Endothelial cell of umbilical vein (primary cell): ENCODE measurements around the gene CRELD1. TPM values are rescaled to one million over a fixed set of nuclear protein-coding genes. Genes with fewer than 3 reads are reported as not detected.
A peak's percentile ranks its signal among the peaks of the same experiment; 100 is the strongest.

Experiments used
- BruUV-seq: library from RNA; stranded (reverse); fragments of 400-500 nt; replicated peaks from 2 replicates; lab custom pipeline; 2021; lab: Mats Ljungman, UMichigan
- CTCF ChIA-PET: fragments of 300-600, 350-600 bp; sonication (Branson Sonifier 250); formaldehyde crosslinking; loops from one replicate; lab custom pipeline; 2021; ENCODE audit warnings: antibody characterized with exemption, inconsistent platforms; lab: Charles Lee
- POLR2A ChIA-PET: fragments of 300-600, 350-600 bp; sonication (Branson Sonifier 250); formaldehyde crosslinking; loops from one replicate; lab custom pipeline; 2021; ENCODE audit warnings: antibody characterized with exemption, inconsistent platforms; lab: Charles Lee
- DNase-seq: peaks from one replicate; pipeline ENCODE4 v3.0.0-alpha.2; 2011; ENCODE audit warnings: low read depth, low spot score
- FAIRE-seq: peaks from 2 replicates; lab custom pipeline; 2011; peaks lifted over from hg19 to GRCh38; lab: Jason Lieb, UNC
- H2AFZ ChIP-seq: 2 replicates; pipeline ENCODE4 v1.6.0; 2012; ENCODE audit warnings: low read depth, low read length, control low read depth, inconsistent platforms
- H3K27ac ChIP-seq: 2 replicates; pipeline ENCODE4 v1.5.1; 2011; ENCODE audit warnings: low read depth, mild to moderate bottlenecking, control low read depth, low read length, moderate library complexity; ENCODE audit not compliant: insufficient read depth
- H3K27me3 ChIP-seq, 2 experiments: 2 replicates each; pipeline versions ENCODE4 v1.6.0 to v1.6.1; 2011; ENCODE audit warnings: low read length in 2 of 2, mixed read lengths in 1 of 2; ENCODE audit not compliant: control insufficient read depth in 2 of 2, insufficient read depth in 2 of 2
- H3K36me3 ChIP-seq, 2 experiments: 2 replicates in 1 of 2; 3 replicates in 1 of 2; pipeline ENCODE4 v1.5.1; 2011; ENCODE audit warnings: low read length in 2 of 2, mild to moderate bottlenecking in 1 of 2, moderate library complexity in 1 of 2; ENCODE audit not compliant: control insufficient read depth in 2 of 2, insufficient read depth in 2 of 2; ENCODE audit errors: extremely low read depth in 1 of 2
- H3K4me1 ChIP-seq: 3 replicates; pipeline ENCODE4 v1.5.1; 2011; ENCODE audit warnings: mild to moderate bottlenecking, low read length; ENCODE audit not compliant: control insufficient read depth, insufficient read depth; ENCODE audit errors: extremely low read depth
- H3K4me2 ChIP-seq: 2 replicates; pipeline ENCODE4 v1.6.1; 2011; ENCODE audit warnings: low read length, control low read depth, mixed read lengths; ENCODE audit not compliant: insufficient read depth
- H3K4me3 ChIP-seq, 3 experiments: fragments of 200-600 bp in 1 of 3; sonication (generic), shearing (Covaris generic) in 1 of 3; replicated peaks in 1 of 3; 2 replicates each; pipeline ENCODE4 v1.5.1; 2011 to 2016; ENCODE audit warnings: control low read depth in 3 of 3, low read length in 3 of 3, mild to moderate bottlenecking in 2 of 3, inconsistent platforms in 1 of 3, low read depth in 1 of 3, moderate library complexity in 1 of 3; ENCODE audit not compliant: insufficient read depth in 1 of 3
- H3K79me2 ChIP-seq: 2 replicates; pipeline ENCODE4 v1.6.0; 2012; ENCODE audit warnings: low read length, inconsistent platforms; ENCODE audit not compliant: control insufficient read depth, insufficient read depth
- H3K9ac ChIP-seq: replicated peaks from 2 replicates; pipeline ENCODE3; 2011; ENCODE audit warnings: low read length, control low read depth; ENCODE audit not compliant: insufficient read depth; ENCODE audit errors: extremely low read depth
- H3K9me1 ChIP-seq: replicated peaks from 3 replicates; pipeline ENCODE4 v1.6.0; 2011; ENCODE audit warnings: mild to moderate bottlenecking, low read length; ENCODE audit not compliant: control insufficient read depth, insufficient read depth; ENCODE audit errors: extremely low read depth
- H3K9me3 ChIP-seq: replicated peaks from 2 replicates; pipeline ENCODE4 v1.5.1; 2012; ENCODE audit warnings: low read length, inconsistent platforms; ENCODE audit not compliant: control insufficient read depth, insufficient read depth
- H4K20me1 ChIP-seq: replicated peaks from 2 replicates; pipeline ENCODE3; 2011; ENCODE audit warnings: mild to moderate bottlenecking, low read length; ENCODE audit not compliant: control insufficient read depth, insufficient read depth; ENCODE audit errors: extremely low read depth
- CTCF ChIP-seq, 2 donors: IDR thresholded peaks; 1 replicate in 1 of 2; 2 replicates in 1 of 2; pipeline ENCODE4 v1.5.1; 2011; ENCODE audit warnings: low read length in 2 of 2, mild to moderate bottlenecking in 2 of 2, moderate library complexity in 2 of 2, control low read depth in 1 of 2, inconsistent platforms in 1 of 2, low read depth in 1 of 2; ENCODE audit not compliant: insufficient read depth in 1 of 2; ENCODE audit errors: extremely low read depth in 1 of 2
- EZH2 ChIP-seq: IDR thresholded peaks from 2 replicates; pipeline ENCODE4 v1.6.1; 2012; ENCODE audit warnings: borderline replicate concordance, low read depth, mild to moderate bottlenecking, moderate library complexity, low read length, inconsistent platforms; ENCODE audit not compliant: severe bottlenecking
- FOS ChIP-seq: IDR thresholded peaks from 2 replicates; pipeline ENCODE4 v1.6.1; 2011; ENCODE audit warnings: mild to moderate bottlenecking, low read length, moderate library complexity, borderline replicate concordance; ENCODE audit not compliant: insufficient read depth
- GATA2 ChIP-seq: IDR thresholded peaks from 2 replicates; pipeline ENCODE4 v1.7.0; 2011; ENCODE audit warnings: low read depth, mild to moderate bottlenecking, moderate library complexity, mixed read lengths, low read length; ENCODE audit not compliant: insufficient read length, insufficient read depth
- JUN ChIP-seq: IDR thresholded peaks from 2 replicates; pipeline ENCODE4 v1.6.1; 2011; ENCODE audit warnings: borderline replicate concordance, low read depth; ENCODE audit not compliant: insufficient read length, insufficient read depth
- MAX ChIP-seq: IDR thresholded peaks from 2 replicates; pipeline ENCODE4 v1.6.1; 2011; ENCODE audit not compliant: insufficient read depth, insufficient read length
- MYC ChIP-seq: IDR thresholded peaks from one replicate; pipeline ENCODE4 v1.6.1; 2011; ENCODE audit warnings: mild to moderate bottlenecking, low read depth, low read length
- POLR2A ChIP-seq: IDR thresholded peaks from 2 replicates; pipeline ENCODE4 v1.6.1; 2012; ENCODE audit warnings: low read depth, mild to moderate bottlenecking, control low read depth, low read length
- POLR2AphosphoS5 ChIP-seq: IDR thresholded peaks from 2 replicates; pipeline ENCODE4 v1.6.1; 2012; ENCODE audit warnings: low read depth, mild to moderate bottlenecking, control low read depth, low read length, moderate library complexity; ENCODE audit not compliant: insufficient read depth
- dilution Hi-C: fragments of 300-500 bp; cut with MboI; formaldehyde crosslinking; loops from one replicate; pipeline ENCODE4 v1.15.0; 2019; ENCODE audit warnings: low sequenced_read_pairs; ENCODE audit not compliant: extremely low pct_ligation_motif_present
- intact Hi-C: fragments of 100-400 bp; cut with micrococcal nuclease; formaldehyde crosslinking; loops from one replicate; pipeline ENCODE4 v1.10.0; 2022
- polyA plus RNA-seq, 4 experiments: library from polyadenylated mRNA; depleted of rRNA in 3 of 4; stranded (reverse) in 3 of 4; unstranded in 1 of 4; fragments of >200 nt; gene quantifications; 2 replicates each; pipeline versions ENCODE4 v1.2.1 to v1.2.3, GENCODE V29; 2011 to 2012; ENCODE audit warnings: missing spikeins in 1 of 4
- total RNA-seq: library from RNA; stranded (reverse); gene quantifications from 2 replicates; pipeline ENCODE4 v1.2.3, GENCODE V29; 2021

The CRELD1 gene
- total and polyA plus RNA-seq, 2 donors (not counting 3 experiments of a cell fraction or from before 2014, with no cell fraction given): 21.6 to 43.9 TPM

GRCh38 chr3:9932535-9932842 lies 1.1 kb upstream of the CRELD1 start:
- dilution Hi-C loops: no loop called here
- ChIA-PET POLR2A (interaction anchor here (1.1 to 1.9 kb wide), 3 partner anchors 14 to 140 kb away, joined by 3 to 14 read pairs (median 3); partner anchors contain the start of genes ARPC4 and JAGN1), CTCF (interaction anchor here (0.6 to 4.0 kb wide), 38 partner anchors 9 to 806 kb away, joined by 3 to 105 read pairs (median 4); partner anchors contain the start of genes ARPC4, FANCD2, IL17RC and IL17RE)
- peak; percentile 90 for FAIRE-seq
- no peaks in the 10 kb centered on the region for H3K79me2 ChIP-seq
- H3K9ac ChIP-seq: peak overlapping the region; percentile 53
- no TSS peak for BruUV-seq
- peak overlapping the region; percentile 64 for H3K4me2 ChIP-seq
- H2AFZ ChIP-seq: peak overlapping the region; percentile 95
- H4K20me1 ChIP-seq: no peaks in the 10 kb centered on the region
- no peaks in the 10 kb centered on the region for H3K27me3 ChIP-seq
- H3K4me1 ChIP-seq: peaks cover 16% of the 10 kb centered on the region
- peaks cover 2 to 5% of the 10 kb centered on the region in 2 experiments for H3K36me3 ChIP-seq
- no peak for DNase-seq
- intact Hi-C loops: loop anchor here (1.0 to 10.0 kb wide), 6 partner anchors 15 to 802 kb away; partner anchors contain the start of genes IL17RC and JAGN1
- no peaks in the 10 kb centered on the region for H3K9me3 ChIP-seq
- no peaks in the 10 kb centered on the region for H3K9me1 ChIP-seq
- TF ChIP-seq EZH2 (no peak), MYC (no peak), GATA2 (no peak), FOS (no peak), JUN (no peak)
- H3K27ac ChIP-seq: peak overlapping the region; percentile 85
- H3K4me3 ChIP-seq: peak overlapping the region in 2 of 3 experiments; percentile 55 to 76

- FAIRE-seq (no peak), DNase-seq (peak; percentile 84)
- no peaks in the 10 kb centered on the region for H3K9me1 ChIP-seq
- H3K4me2 ChIP-seq: peak overlapping the region; percentile 64
- no peaks in the 10 kb centered on the region for H3K79me2 ChIP-seq
- dilution Hi-C loops (no loop called here), intact Hi-C loops (loop anchor here (1.0 to 10.0 kb wide), 11 partner anchors 13 to 802 kb away; partner anchors contain the start of genes FANCD2, IL17RC, JAGN1 and RPUSD3)
- no peak for TF ChIP-seq GATA2
- TF ChIP-seq POLR2A: no peak
- TF ChIP-seq MYC: no peak
- TF ChIP-seq JUN: no peak
- TF ChIP-seq MAX: no peak
- TF ChIP-seq POLR2AphosphoS5: peak; percentile 42
- TF ChIP-seq FOS: peak; percentile 26
- TF ChIP-seq CTCF (IDR thresholded peaks at IDR 0.05; ENCODE audit: extremely low read depth in 1 of 2, insufficient read depth in 1 of 2, low read depth in 1 of 2, low read length in 2 of 2): peak; percentile 75 to 91
- no peak for TF ChIP-seq EZH2
- peaks cover 16% of the 10 kb centered on the region for H3K4me1 ChIP-seq
- H3K36me3 ChIP-seq: peaks cover 2 to 10% of the 10 kb centered on the region in 2 experiments
- ChIA-PET POLR2A (interaction anchor here (1.0 to 1.9 kb wide), 5 partner anchors 14 to 140 kb away, joined by 3 to 14 read pairs (median 3); partner anchors contain the start of genes ARPC4 and JAGN1), CTCF (interaction anchor here (0.6 to 4.0 kb wide), 41 partner anchors 9 to 806 kb away, joined by 3 to 105 read pairs (median 4); partner anchors contain the start of genes ARPC4, FANCD2, IL17RC and IL17RE)
- H3K4me3 ChIP-seq: peak overlapping the region; percentile 19 to 76 (median 55)
- peak overlapping the region; percentile 95 for H2AFZ ChIP-seq
- peak overlapping the region; percentile 91 for H3K9ac ChIP-seq
- no peaks in the 10 kb centered on the region for H3K9me3 ChIP-seq
- no TSS peak for BruUV-seq
- no peaks in the 10 kb centered on the region for H4K20me1 ChIP-seq
- H3K27ac ChIP-seq: peak overlapping the region; percentile 85
- H3K27me3 ChIP-seq: no peaks in the 10 kb centered on the region
Observed at GRCh38 chr3:9932843-9933560, 632 bp upstream of the CRELD1 start.
